ENCODE results near the gene RND2.
"Not testable (repeated sequence)": the region's sequence is repeated elsewhere in the genome, so short reads cannot be mapped to it uniquely, and the experiment has no call there.

RND2 gene

DNA sequence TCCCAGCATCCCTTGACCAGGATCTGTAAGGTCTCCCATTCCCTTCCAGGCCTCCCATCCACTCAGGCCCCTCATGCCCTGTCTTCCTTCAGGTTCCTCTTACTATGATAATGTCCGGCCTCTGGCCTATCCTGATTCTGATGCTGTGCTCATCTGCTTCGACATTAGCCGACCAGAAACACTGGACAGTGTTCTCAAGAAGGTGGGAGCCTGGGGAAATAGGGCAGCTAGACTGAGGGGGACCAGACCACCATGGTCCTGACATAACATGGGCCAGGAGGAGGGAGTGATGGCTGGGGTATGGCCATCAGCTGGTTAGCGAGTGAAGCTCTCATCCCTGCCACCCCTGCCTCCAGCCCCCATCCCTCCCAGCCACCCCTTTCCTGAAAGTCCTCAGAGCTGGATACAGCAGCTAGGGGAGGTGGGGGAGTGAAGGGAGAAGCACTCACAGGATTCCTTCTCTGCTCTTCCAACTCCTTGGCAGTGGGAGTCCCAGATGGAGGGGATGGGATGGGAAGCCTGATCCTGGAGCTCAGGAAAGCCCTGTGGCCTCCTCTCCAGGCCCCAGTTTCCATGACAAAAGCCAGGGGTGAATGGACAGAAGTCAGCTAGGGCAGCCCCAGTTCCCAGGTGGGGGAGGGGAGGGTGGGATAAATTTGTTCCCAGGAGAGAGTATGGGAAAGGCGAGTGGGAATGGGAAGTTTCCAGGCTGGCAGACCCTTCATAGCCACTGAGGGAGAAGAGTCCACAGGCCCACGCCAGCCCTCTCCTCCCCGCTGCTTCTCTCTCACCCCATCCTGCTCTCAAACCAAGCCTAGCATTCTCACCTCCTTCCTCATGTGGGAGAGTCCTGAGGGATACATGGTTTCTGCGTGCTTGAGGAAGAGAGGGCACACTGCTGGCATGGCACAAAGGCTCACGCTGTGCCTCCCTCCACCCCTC lies 2.3 kb downstream of the RND2 start:
- no peak for DNase-seq (ENCODE audit: low spot score)

DNA sequence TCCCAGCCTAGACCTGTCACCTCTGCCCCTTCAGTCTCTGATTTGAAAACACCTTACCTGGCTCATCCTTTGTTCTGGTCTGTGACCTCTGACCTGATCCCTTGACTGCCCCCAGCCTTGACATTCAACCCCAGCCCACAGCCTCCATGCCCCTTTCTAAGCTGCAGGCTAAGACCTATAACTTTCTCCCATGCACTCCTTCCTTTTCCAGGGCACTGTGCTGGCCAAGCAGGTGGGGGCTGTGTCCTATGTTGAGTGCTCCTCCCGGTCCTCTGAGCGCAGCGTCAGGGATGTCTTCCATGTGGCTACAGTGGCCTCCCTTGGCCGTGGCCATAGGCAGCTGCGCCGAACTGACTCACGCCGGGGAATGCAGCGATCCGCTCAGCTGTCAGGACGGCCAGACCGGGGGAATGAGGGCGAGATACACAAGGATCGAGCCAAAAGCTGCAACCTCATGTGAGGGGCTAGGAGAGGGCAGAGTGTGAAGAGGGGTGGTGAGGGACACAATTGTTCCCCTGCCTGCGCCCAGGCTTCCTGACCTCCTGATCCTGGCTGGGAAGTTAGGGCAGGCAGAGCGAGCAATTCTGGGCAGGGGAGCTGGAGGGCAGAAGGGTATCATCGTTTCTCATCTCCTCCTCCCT lies 3.3 kb downstream of the RND2 start:
- DNase-seq (ENCODE audit: low spot score) = no peak

DNA sequence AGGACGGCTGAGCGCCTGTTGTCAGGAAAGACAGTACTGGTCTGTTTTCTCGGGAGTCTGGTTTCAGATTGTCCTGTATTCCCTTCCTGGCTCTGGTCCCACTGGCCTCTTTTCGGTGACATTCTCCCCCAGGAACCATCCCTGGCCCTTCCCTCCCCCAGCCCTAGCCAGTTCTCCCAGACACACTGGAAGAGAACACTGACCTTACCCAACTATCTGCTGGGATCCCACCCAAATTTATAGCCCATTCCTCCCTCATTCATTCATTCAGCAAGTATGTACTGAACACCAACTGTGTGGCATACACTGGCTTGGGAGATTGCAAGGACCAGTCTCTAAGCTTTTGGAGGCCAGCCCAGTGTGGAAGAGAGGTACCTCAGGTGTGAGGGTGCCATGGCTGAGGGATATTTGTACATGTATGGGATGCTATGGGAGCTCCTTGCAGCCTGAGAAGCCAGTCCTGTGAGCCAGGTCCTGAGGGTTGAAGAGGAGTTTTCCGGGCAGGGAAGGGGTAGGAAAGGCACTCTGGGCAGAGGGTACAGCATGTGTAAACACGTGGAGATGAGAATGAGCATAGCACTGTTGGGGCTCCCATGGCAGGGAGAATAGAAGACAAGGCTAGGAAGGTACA lies 5.2 kb downstream of the RND2 start:
- DNase-seq (ENCODE audit: low spot score) = peak; percentile 35

DNA sequence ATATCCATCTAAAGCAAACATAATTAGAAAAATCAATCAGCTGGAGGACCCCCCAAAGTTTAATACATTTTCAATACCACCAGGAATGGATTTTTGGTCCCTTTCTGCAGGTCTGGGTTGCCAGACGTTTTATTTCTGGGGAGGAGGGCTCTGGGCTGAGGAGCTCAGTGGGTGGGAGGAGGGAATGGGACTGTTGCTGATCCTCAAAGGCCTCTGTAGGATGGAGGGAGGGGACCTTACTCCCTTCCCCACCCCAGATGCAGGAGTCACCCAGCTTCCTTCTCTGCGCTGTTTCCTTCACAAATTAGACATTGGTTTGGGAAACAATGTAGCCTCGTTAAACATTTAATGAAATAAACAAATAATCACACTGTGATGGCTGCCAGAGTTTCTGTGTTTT lies 6.6 kb downstream of the RND2 start:
- no peak for DNase-seq (ENCODE audit: low spot score)

DNA sequence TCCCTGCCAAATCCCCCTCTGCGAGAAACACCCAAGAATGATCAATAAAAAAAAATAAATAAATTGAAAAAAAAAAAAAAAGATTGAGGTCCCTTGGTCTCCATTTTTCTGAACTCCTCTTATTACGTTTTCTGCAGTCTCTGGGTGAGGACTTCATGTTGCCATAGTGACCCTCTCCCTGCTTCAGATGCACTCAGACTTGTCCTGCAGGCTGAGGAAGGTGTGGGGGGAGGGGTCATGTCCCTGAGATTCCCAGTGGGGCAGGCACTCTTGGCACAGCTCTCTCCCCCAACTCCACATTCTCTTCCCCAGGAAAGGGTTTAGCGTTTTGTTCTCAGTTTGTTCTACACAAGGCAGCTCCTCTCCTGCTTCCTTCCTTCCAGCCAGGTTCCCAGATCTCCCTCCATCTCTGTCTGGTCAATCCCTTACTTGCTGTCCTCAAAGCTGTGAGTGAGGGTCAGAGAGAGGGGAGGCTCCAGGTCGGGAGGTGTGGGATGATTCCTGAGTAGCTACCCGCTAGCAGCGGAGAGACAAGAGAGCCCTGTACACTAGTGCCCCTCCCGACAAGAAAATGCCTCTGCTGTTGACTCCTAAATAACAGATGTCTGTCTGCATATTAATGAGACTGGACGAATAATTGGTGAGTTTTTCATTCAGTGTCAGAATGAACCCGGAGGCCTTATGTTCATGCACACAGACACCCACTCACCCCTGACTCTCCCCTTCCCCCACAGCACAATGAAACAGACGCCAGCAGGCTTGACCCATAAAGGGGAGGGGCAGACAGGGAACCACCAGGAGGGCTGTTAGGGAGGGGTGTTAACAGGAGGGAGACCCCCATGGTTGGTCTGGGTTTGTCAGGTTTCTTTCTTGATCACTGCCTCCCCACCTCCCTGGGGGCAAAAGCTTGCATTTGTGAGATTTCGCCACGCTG lies 9.2 kb downstream of the RND2 start:
- DNase-seq (ENCODE audit: low spot score) = peak; percentile 54

DNA sequence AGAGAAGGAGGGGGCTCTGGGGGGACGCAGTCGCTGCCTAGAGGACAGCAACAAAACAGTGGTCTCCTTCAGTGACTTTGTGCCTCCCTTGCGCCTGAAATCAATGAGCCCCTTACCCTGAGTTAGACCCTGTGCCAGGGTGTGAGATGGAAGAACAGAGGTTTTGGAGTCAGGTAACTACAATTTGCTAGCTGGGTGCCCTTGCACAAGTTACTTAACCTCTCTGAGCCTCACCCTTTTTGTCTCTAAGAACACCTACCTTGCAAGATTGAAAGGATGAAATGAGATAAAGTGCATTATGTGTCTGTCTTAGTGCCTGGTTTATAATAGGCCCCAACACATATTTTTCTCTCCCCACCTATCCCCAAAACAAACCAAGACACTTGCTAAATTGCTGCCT lies 9.9 kb downstream of the RND2 start:
- no peak for DNase-seq (ENCODE audit: low spot score)

DNA sequence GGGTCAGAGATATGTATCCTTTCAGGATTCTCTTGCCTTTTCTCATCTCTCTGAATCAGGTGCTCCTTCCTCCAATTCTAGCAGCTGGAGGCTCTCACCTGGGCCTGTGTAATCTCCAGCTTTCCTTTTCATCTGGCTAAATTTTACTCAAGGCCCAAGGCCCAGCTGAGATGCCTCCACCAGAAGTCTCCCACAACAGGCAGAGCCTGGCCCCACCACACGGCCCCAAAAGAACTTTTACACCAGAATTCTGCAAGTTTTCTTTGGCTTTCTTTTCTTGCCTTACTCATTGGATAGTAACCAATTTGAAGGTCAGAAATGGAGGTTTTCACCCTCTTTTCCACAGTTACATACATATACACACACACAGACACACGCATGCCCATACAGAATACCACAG lies 14.6 kb downstream of the RND2 start:
- DNase-seq (ENCODE audit: low spot score) = no peak

DNA sequence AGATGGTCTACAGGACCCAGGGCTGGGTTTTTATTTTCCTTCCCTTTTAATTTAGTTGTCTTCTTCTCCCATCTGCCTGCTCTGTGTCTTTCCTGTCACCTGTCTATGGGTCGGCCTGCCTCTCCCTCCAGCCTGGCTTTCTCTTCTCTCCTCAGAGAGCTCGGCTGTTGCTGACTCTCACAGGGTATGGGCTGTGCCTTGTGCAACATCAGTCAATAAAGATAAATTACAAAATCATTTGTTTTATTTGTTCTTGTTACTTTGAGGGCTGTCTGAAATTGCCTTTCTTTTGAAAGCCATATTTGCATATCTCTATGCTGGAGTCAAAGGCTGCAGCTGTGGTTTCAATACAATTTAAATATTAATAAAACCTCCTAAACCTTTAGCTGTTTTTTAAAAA lies 15.6 kb downstream of the RND2 start:
- DNase-seq (ENCODE audit: low spot score) = no peak

DNA sequence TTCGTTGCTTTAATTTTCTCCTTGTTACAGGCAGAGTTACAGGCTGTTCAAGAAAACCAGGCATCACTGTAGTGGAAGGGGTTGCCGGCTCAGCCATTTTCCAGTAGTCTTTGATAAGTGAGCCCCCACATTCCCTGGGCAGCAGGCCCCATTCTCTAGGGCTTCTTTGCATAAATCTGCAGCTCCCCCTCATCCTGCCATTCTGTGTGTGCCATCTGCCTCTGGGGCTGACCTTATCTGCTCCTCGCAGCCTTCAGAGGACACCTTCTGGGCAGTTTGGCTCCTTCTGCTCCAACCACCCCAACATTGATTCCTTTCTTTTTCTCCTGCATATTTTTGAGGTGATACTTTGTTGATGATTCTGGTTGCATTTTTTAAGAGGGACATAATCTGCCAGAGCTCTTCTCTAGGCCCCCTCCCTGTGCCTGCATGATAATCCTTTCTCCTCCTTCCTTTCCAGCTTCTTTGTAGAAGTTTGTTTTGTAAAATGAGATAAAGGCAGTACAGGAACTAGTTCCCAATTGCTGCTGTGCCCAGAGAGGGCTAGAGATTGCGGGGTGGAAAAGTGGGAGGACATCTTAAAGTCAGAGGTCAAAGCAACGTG lies 17.1 kb downstream of the RND2 start:
- no peak for DNase-seq (ENCODE audit: low spot score)

DNA sequence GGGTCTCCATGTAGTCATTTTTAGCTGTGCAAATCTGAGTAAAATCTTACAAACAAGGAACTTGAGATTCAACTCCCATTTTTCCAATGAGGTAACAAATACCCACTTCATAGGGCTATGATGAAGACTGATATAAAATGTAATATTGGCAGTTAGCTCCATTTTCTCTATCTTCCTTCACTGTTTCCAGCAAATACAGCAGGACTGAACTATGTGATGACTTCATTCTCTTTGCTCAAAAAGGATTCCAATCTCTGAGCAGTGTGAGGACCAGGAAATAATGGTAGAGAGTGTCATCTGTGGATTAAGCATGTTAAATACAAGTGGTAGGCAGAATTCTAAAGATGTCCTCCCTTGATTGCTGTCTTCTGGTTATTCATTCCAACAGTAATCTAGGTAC lies 18.3 kb downstream of the RND2 start:
- DNase-seq (ENCODE audit: low spot score) = no peak

DNA sequence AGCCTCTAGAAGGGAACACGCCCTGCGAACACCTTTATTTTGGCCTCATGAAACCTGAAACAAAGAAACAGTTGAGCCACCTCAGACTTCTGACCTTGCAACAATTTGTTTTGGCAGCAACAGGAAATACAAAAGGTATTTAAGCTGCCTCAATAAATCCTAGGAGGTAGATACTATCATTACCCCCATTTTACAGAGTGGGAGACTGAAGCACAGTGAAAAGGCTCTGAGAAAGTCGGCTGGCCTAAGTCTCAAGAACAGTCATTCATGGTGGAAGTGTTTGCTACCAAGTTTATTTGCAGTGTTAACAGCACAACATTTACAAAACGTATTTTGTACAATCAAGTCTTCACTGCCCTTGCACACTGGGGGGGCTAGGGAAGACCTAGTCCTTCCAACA lies 19.0 kb downstream of the RND2 start:
- no peak for DNase-seq (ENCODE audit: low spot score)

DNA sequence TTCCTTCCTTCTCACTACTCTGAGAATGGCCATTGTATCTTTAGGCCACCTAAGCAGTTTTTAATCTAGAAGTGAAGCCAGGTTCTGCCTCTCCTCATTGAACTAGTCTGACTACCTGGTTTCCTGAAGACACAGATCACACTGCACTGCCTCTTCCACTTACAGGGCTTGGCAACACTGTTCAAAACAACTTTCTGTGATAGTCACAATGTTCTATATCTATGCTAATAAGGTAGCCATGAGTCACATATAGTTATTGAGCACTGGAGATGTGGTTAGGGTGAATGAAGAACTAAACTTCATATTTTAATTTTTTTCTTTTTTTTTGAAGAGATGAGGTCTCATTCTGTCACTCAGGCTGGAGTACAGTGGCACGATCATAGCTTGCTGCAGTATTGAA lies 26.9 kb downstream of the RND2 start:
- no peak for DNase-seq (ENCODE audit: low spot score)

DNA sequence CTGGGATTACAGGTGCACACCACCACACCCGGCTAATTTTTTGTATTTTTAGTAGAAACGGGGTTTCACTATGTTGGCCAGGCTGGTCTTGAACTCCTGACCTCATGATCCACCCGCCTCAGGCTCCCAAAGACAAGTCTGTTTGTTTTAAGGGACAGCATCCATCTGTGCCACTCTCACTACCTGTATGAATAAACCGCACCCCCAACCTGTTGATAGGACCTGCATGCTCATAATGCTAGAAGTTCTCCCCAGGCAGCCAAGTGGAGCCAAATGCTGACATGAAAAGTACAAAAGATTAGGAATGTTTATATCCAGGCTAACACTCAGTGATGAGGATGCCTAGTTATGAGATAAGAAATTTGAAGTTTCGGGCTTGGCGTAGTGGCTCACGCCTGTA lies 28.0 kb downstream of the RND2 start:
- not testable (repeated sequence) for DNase-seq (ENCODE audit: low spot score)

DNA sequence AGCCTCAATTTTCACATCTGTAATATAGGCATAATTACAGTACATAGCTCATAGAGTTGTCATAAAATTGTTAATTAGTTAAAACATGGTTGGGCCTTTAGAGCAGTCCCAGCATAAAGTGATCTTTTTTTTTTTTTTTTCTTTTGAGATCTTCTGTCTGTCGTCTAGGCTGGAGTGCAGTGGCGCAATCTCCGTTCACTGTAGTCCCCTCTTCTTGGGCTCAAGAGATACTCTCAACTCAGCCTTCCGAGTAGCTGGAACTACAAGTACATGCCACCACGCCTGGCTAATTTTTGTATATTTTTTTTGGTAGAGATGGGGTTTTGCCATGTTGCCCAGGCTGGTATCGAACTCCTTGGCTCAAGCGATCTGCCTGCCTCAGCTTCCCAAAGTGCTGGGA lies 31.0 kb downstream of the RND2 start:
- no peak for DNase-seq (ENCODE audit: low spot score)

DNA sequence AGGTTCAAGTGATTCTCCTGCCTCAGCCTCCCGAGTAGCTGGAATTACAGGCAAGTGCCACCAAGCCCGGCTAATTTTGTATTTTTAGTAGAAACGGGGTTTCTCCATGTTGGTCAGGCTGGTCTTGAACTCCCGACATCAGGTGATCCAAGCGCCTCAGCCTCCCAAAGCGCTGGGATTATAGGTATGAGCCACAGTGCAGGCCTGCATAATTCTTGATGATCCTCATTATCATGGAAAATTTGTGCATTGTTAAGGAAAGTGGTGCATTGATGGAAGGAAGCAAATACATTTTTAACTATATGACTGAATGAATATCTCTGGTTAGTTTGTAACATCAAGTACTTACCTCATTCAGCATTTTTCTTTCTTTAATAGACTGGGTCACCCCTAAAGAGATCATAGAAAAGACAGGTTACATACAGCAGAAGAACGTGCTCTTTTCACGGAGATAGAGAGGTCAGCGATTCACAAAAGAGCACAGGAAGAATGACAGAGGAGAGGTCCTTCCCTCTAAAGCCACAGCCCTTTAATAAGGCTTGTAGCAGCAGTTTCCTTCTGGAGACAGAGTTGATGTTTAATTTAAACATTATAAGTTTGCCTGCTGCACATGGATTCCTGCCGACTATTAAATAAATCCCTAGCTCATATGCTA lies 38.1 kb downstream of the RND2 start:
- DNase-seq (ENCODE audit: low spot score) = no peak

DNA sequence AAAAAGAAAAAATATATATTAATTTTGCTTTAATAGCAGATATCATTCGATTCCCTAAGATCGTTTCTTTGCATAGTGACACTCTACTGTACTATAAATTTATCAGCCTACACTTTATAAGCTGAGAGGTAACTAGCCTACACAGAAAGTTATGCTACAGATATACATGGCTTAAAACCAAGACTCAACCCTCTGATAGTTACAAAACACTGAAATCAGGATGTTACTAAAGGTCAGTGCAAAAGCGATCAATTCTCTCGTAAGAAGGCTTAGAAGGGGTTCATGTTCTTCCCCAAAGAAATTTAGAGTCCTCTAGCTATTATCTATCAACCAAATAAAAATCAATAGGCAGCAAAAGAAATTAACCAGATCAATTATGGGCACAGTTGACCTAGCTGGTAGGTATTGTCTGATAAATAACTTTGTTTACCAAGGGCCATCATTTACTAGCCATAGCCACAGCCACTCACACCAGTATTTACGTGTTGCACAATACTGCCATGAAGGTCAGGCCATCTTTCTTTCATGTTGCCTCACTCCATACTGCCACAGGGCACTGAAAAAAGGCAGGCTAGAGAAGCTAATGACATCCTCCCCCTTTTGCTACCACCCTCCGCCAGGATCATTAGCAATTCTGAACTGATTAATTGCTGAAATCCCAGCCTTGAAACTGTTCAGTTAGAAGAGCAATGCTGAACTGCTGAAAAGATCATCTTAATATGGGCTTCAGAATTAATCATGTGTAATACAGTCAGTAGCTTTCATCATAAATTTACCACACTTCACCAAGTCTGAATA lies 43.7 kb downstream of the RND2 start:
- no peak for DNase-seq (ENCODE audit: low spot score)

DNA sequence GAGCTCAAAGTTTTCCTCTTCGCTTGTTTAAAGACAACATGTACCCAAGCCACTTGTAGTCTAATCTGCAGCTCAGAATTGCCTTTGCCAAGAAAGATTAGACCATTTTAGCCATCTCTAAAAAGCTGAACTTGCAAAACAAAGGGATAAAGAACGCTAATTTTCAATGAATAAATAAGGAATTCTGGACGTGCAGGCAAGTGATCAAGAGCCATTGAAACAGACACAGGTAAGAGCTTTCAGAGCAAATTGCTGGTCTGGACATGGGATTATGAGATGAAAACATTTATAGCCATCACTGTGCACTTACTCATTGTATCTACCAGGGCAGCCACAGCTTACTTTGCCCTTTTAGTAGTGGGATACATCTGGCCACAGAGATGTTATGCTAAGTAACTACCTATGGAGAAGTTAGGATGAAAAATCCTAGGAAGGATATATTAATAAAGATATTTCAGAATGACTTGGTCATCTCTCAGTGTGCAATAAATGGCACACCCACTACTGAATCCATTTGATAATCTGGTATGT lies 44.4 kb downstream of the RND2 start:
- DNase-seq (ENCODE audit: low spot score) = no peak

DNA sequence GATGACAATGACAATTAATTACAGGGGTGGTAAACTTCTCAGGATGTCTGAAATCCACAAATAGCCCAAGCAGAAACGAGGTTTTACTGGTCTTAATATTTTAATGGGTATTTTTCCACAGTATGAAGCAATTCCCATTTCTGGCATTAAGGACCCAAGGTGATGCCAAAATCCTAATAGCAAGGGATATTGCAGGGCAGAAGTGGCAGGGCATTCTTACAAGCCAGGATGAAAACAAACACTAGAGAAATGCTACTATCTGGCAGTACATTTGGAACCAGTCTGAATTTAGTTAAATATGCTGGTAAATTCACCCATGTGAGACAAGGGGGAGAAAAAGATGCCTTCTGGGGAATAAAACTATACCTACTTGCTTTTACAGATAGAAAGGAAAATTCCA lies 45.2 kb downstream of the RND2 start:
- no peak for DNase-seq (ENCODE audit: low spot score)

DNA sequence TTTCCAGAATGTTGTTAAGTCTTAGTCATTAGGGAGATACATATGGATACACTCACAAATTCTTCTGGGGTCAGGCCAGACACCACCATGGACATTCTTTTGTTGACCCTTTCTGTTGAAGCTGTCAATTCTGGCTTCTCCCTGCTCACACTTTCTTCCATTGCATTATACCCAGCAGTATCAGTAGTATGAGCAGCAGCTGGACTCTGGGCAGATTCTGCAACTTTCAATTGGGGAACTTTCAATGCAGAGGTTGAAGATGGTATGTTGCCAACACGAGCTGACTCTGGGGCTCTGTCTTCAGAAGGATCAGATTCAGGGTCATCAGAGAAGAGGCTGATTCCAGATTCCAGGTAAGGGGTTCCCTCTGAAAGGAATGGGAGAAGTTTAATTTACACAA lies 45.8 kb downstream of the RND2 start:
- DNase-seq (ENCODE audit: low spot score) = no peak

DNA sequence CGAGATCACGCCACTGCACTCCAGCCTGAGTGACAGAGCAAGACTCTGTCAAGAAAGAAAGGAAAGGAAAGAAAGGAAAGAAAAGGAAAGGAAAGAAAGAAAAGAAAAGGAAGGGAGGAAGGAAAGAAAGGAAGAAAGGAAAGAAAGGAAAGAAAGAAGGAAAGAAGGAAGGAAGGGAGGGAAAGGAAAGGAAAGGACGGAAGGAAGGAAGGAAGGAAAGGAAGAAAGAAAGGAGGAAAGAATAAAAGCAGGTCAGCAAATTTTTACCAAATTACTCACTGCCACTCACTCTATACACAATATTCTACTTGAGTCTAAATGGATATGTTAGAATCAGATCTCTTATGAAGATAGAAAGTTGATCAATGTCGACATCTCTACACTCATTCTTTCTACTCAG lies 49.8 kb downstream of the RND2 start:
- DNase-seq (ENCODE audit: low spot score) = no peak
